ENCODE results near the gene SLC25A26. TPM values are rescaled to one million over a fixed set of nuclear protein-coding genes. Genes with fewer than 3 reads are reported as not detected.
"Not testable (repeated sequence)": the region's sequence is repeated elsewhere in the genome, so short reads cannot be mapped to it uniquely, and the experiment has no call there.

Gene SLC25A26
- total RNA-seq, 2 donors from 2014 or later = 20.7 to 22.8 TPM

DNA sequence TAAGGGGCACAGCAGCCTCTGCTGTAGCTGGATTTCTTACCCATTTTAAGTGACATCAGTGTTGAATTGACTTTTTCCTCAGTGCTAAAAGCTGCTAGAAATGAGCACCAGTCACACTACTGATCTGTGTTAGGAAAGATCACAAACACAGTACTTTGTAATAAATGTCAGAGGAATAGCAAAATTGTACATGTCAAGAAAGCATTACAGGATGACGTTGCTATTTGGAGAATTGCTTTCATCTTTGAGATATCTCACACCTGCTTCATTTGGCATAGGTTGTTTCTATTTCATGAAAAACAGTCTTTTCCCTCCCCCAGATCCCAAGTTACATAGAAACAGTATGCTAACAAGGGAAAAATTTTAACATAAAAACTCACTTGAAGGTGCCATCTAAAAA lies 77.8 kb downstream of the SLC25A26 start:
- TF ChIP-seq, protein P1, sequence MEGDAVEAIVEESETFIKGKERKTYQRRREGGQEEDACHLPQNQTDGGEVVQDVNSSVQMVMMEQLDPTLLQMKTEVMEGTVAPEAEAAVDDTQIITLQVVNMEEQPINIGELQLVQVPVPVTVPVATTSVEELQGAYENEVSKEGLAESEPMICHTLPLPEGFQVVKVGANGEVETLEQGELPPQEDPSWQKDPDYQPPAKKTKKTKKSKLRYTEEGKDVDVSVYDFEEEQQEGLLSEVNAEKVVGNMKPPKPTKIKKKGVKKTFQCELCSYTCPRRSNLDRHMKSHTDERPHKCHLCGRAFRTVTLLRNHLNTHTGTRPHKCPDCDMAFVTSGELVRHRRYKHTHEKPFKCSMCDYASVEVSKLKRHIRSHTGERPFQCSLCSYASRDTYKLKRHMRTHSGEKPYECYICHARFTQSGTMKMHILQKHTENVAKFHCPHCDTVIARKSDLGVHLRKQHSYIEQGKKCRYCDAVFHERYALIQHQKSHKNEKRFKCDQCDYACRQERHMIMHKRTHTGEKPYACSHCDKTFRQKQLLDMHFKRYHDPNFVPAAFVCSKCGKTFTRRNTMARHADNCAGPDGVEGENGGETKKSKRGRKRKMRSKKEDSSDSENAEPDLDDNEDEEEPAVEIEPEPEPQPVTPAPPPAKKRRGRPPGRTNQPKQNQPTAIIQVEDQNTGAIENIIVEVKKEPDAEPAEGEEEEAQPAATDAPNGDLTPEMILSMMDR (conservative IDR thresholded peaks at IDR 0.05) = no peak
- WGBS, 2 experiments (ENCODE audit: insufficient coverage in 1 of 2, insufficient read length in 1 of 2) = 93 to 100% methylated on average over 1 of the region's 1 CpG

DNA sequence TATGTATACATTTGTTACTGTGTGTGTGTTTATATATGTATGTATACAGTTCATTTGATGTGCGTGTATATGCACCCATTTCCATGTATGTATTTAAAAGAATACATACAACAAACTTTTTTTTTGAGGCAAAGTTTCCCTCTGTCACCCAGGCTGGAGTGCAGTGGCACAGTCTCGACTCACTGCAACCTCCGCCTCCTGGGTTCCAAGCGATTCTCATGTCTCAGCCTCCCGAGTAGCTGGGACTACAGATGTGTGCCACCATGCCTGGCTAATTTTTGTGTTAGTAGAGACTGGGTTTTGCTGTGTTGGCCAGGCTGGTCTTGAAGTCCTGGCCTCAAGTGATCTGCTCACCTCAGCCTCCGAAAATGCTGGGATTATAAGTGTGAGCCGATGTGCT lies 78.3 kb downstream of the SLC25A26 start:
- 60 to 92% methylated on average over 1 to 6 of the region's 7 CpGs for WGBS, 2 experiments (ENCODE audit: insufficient coverage in 1 of 2, insufficient read length in 1 of 2)

More for the DNA sequence above, 77.8 kb downstream of the SLC25A26 start:
- Mint-ChIP-seq H3K9me3 (no peaks in the 10 kb centered on the region), H3K27ac (no peak overlapping the region), H3K27me3 (ENCODE audit: insufficient read depth) (no peaks in the 10 kb centered on the region), H3K4me1 (no peaks in the 10 kb centered on the region), H3K4me3 (no peak overlapping the region), H3K36me3 (ENCODE audit: low read depth) (no peaks in the 10 kb centered on the region)
- Histone ChIP-seq H3K4me1 (ENCODE audit: control insufficient read depth, insufficient read depth, low read length) (no peaks in the 10 kb centered on the region), H3K4me3 (ENCODE audit: low read length) (no peak overlapping the region), H3K36me3 (ENCODE audit: control insufficient read depth, insufficient read depth, low read length) (no peaks in the 10 kb centered on the region), H3K9me3 (ENCODE audit: control insufficient read depth, low read length) (no peaks in the 10 kb centered on the region), H3K27ac (ENCODE audit: low read depth, low read length) (no peak overlapping the region), H3K9ac (ENCODE audit: extremely low read depth, low read length, poor library complexity, severe bottlenecking) (no peak overlapping the region), H3K27me3 (ENCODE audit: control insufficient read depth, insufficient read depth, low read length, poor library complexity, severe bottlenecking) (no peaks in the 10 kb centered on the region)
- no peak for DNase-seq

DNA sequence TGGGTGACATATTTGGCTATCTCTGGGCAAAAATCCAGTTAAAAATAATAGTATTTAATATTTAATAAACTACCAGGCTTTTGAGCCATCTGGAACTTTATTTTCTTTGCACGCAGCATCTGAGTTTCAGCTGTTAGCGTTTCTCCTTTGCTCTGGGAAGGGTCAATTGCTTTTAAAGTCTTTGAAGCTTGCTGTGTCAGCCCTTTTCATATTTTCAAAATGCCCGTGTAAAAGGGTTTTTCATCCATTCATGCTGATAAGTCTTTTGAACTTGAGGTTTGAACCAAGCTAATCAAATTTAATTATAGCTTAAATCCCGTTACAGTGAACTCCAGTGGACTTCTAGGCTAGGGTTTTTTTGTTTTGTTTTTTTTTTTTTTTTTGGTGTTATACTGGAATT lies 79.1 kb downstream of the SLC25A26 start:
- no peaks in the 10 kb centered on the region for H3K9me3 ChIP-seq (ENCODE audit: control insufficient read depth, low read length)

More for the DNA sequence above, 78.3 kb downstream of the SLC25A26 start:
- not testable (repeated sequence) for DNase-seq; H3K36me3 Mint-ChIP-seq (ENCODE audit: low read depth); H3K27ac Mint-ChIP-seq; H3K4me1 Mint-ChIP-seq; H3K4me3 ChIP-seq (ENCODE audit: low read length); H3K36me3 ChIP-seq (ENCODE audit: control insufficient read depth, insufficient read depth, low read length); H3K27me3 ChIP-seq (ENCODE audit: control insufficient read depth, insufficient read depth, low read length, poor library complexity, severe bottlenecking); H3K4me3 Mint-ChIP-seq; H3K27me3 Mint-ChIP-seq (ENCODE audit: insufficient read depth); H3K9me3 ChIP-seq (ENCODE audit: control insufficient read depth, low read length); H3K4me1 ChIP-seq (ENCODE audit: control insufficient read depth, insufficient read depth, low read length); H3K9me3 Mint-ChIP-seq; H3K27ac ChIP-seq (ENCODE audit: low read depth, low read length); H3K9ac ChIP-seq (ENCODE audit: extremely low read depth, low read length, poor library complexity, severe bottlenecking)

More for the DNA sequence above, 79.1 kb downstream of the SLC25A26 start:
- Mint-ChIP-seq H3K4me1 (no peaks in the 10 kb centered on the region), H3K27me3 (ENCODE audit: insufficient read depth) (no peaks in the 10 kb centered on the region), H3K9me3 (no peaks in the 10 kb centered on the region), H3K36me3 (ENCODE audit: low read depth) (no peaks in the 10 kb centered on the region), H3K27ac (no peak overlapping the region), H3K4me3 (no peak overlapping the region)
- Histone ChIP-seq H3K4me3 (ENCODE audit: low read length) (no peak overlapping the region), H3K27me3 (ENCODE audit: control insufficient read depth, insufficient read depth, low read length, poor library complexity, severe bottlenecking) (no peaks in the 10 kb centered on the region), H3K36me3 (ENCODE audit: control insufficient read depth, insufficient read depth, low read length) (no peaks in the 10 kb centered on the region), H3K4me1 (ENCODE audit: control insufficient read depth, insufficient read depth, low read length) (no peaks in the 10 kb centered on the region), H3K9ac (ENCODE audit: extremely low read depth, low read length, poor library complexity, severe bottlenecking) (no peak overlapping the region), H3K27ac (ENCODE audit: low read depth, low read length) (no peak overlapping the region)
- 83 to 89% methylated on average over 2 to 4 of the region's 4 CpGs for WGBS, 2 experiments (ENCODE audit: insufficient coverage in 1 of 2, insufficient read length in 1 of 2)
- TF ChIP-seq, protein P1 (conservative IDR thresholded peaks at IDR 0.05) = no peak
- no peak for DNase-seq

All from endodermal cell (in vitro differentiated cells).